H9 (cell line): ENCODE measurements around the gene MAPKAPK2. TPM values are rescaled to one million over a fixed set of nuclear protein-coding genes. Genes with fewer than 3 reads are reported as not detected.

Experiments used
- DNase-seq: peaks from one replicate; pipeline ENCODE4 v3.0.0-alpha.2; 2017
- H2AFZ ChIP-seq: one replicate; pipeline ENCODE4 v1.6.1; 2013; ENCODE audit warnings: mild to moderate bottlenecking, low read length, control low read depth, moderate library complexity
- H2AK5ac ChIP-seq: 2 replicates; pipeline ENCODE4 v1.6.1; 2013; ENCODE audit warnings: low read length, control low read depth, mixed read lengths; ENCODE audit not compliant: insufficient read length
- H2BK120ac ChIP-seq: one replicate; pipeline ENCODE4 v1.6.1; 2013; ENCODE audit warnings: low read depth, mild to moderate bottlenecking, low read length, control low read depth, inconsistent platforms; ENCODE audit not compliant: poor library complexity, severe bottlenecking
- H2BK12ac ChIP-seq: 2 replicates; pipeline ENCODE4 v1.6.1; 2013; ENCODE audit warnings: low read length, control low read depth, mixed read lengths, low read depth; ENCODE audit not compliant: insufficient read length
- H2BK15ac ChIP-seq: 2 replicates; pipeline ENCODE4 v1.6.1; 2013; ENCODE audit warnings: low read depth, low read length, control low read depth
- H2BK20ac ChIP-seq: one replicate; pipeline ENCODE4 v1.6.1; 2013; ENCODE audit warnings: low read depth, mild to moderate bottlenecking, low read length, control low read depth, inconsistent platforms; ENCODE audit not compliant: poor library complexity, severe bottlenecking
- H2BK5ac ChIP-seq: 2 replicates; pipeline ENCODE4 v1.6.1; 2013; ENCODE audit warnings: low read length, control low read depth, mixed read lengths; ENCODE audit not compliant: insufficient read length
- H3K14ac ChIP-seq: 2 replicates; pipeline ENCODE4 v1.6.1; 2013; ENCODE audit warnings: low read length, control low read depth; ENCODE audit not compliant: insufficient read depth
- H3K18ac ChIP-seq: 2 replicates; pipeline ENCODE4 v1.6.1; 2013; ENCODE audit warnings: low read depth, mild to moderate bottlenecking, mixed read lengths, low read length, control low read depth; ENCODE audit not compliant: insufficient read length
- H3K23ac ChIP-seq: 2 replicates; pipeline ENCODE4 v1.6.1; 2013; ENCODE audit warnings: low read length, control low read depth, mixed read lengths, low read depth; ENCODE audit not compliant: insufficient read length
- H3K23me2 ChIP-seq: 2 replicates; pipeline ENCODE4 v1.6.1; 2013; ENCODE audit warnings: low read depth, mild to moderate bottlenecking, mixed read lengths, low read length, control low read depth; ENCODE audit not compliant: insufficient read length, poor library complexity, severe bottlenecking
- H3K27ac ChIP-seq: 2 replicates; pipeline ENCODE4 v1.5.1; 2013; ENCODE audit warnings: low read length, control low read depth, mixed read lengths, low read depth; ENCODE audit not compliant: insufficient read length
- H3K27me3 ChIP-seq: 2 replicates; pipeline ENCODE4 v1.6.1; 2013; ENCODE audit warnings: low read length, control low read depth, inconsistent platforms; ENCODE audit not compliant: insufficient read depth
- H3K4ac ChIP-seq: 2 replicates; pipeline ENCODE4 v1.6.1; 2013; ENCODE audit warnings: low read depth, mild to moderate bottlenecking, control low read depth, inconsistent platforms, low read length, moderate library complexity
- H3K4me1 ChIP-seq: 2 replicates; pipeline ENCODE4 v1.6.1; 2013; ENCODE audit warnings: low read length, control low read depth, inconsistent platforms; ENCODE audit not compliant: insufficient read depth
- H3K4me2 ChIP-seq: 2 replicates; pipeline ENCODE4 v1.6.1; 2013; ENCODE audit warnings: low read length, control low read depth, mixed read lengths; ENCODE audit not compliant: insufficient read length, insufficient read depth
- H3K56ac ChIP-seq: 2 replicates; pipeline ENCODE4 v1.6.1; 2013; ENCODE audit warnings: low read depth, mild to moderate bottlenecking, mixed read lengths, low read length, control low read depth; ENCODE audit not compliant: insufficient read length
- H3K79me1 ChIP-seq: 2 replicates; pipeline ENCODE4 v1.6.1; 2013; ENCODE audit warnings: low read depth, mild to moderate bottlenecking, moderate library complexity, low read length, control low read depth, inconsistent platforms; ENCODE audit not compliant: insufficient read depth, poor library complexity, severe bottlenecking
- H3K79me2 ChIP-seq: 2 replicates; pipeline ENCODE4 v1.6.1; 2013; ENCODE audit warnings: low read length, control low read depth, inconsistent platforms; ENCODE audit not compliant: insufficient read depth
- H3K9ac ChIP-seq: 2 replicates; pipeline ENCODE4 v1.6.1; 2013; ENCODE audit warnings: low read length, control low read depth, mixed read lengths; ENCODE audit not compliant: insufficient read length; ENCODE audit errors: extremely low read depth
- H3K9me3 ChIP-seq: one replicate; pipeline ENCODE4 v1.6.1; 2013; ENCODE audit warnings: low read depth, low read length, inconsistent platforms; ENCODE audit not compliant: control insufficient read depth
- H3T11ph ChIP-seq: one replicate; pipeline ENCODE4 v1.6.1; 2013; ENCODE audit warnings: mild to moderate bottlenecking, low read length, control low read depth, inconsistent platforms
- H4K20me1 ChIP-seq: one replicate; pipeline ENCODE4 v1.6.1; 2013; ENCODE audit not compliant: control insufficient read depth, insufficient read length, insufficient read depth
- H4K5ac ChIP-seq: 2 replicates; pipeline ENCODE4 v1.6.1; 2013; ENCODE audit warnings: low read depth, mild to moderate bottlenecking, mixed read lengths, low read length, control low read depth; ENCODE audit not compliant: insufficient read length
- H4K8ac ChIP-seq: replicated peaks from 2 replicates; pipeline ENCODE4 v1.6.1; 2013; ENCODE audit warnings: low read length, control low read depth, mixed read lengths, low read depth; ENCODE audit not compliant: insufficient read length
- H4K91ac ChIP-seq: 2 replicates; pipeline ENCODE4 v1.6.1; 2013; ENCODE audit warnings: low read depth, mild to moderate bottlenecking, moderate library complexity, mixed read lengths, low read length, control low read depth; ENCODE audit not compliant: insufficient read length
- H3K27ac Mint-ChIP-seq, 3 experiments: 2 replicates in 2 of 3; 3 replicates in 1 of 3; pipeline ENCODE4 v1.8.0; 2020 to 2021; ENCODE audit warnings: mixed read lengths in 3 of 3, mild to moderate bottlenecking in 1 of 3, moderate library complexity in 1 of 3
- H3K27me3 Mint-ChIP-seq: 2 replicates; pipeline ENCODE4 v1.8.0; 2021; ENCODE audit warnings: low read depth, mild to moderate bottlenecking, moderate library complexity, mixed read lengths
- H3K36me3 Mint-ChIP-seq, 3 experiments: 2 replicates in 2 of 3; 3 replicates in 1 of 3; pipeline ENCODE4 v1.8.0; 2020 to 2021; ENCODE audit warnings: low read depth in 3 of 3, mixed read lengths in 3 of 3; ENCODE audit not compliant: insufficient read depth in 1 of 3
- H3K4me1 Mint-ChIP-seq, 2 experiments: 2 replicates each; pipeline ENCODE4 v1.8.0; 2020; ENCODE audit warnings: mixed read lengths in 2 of 2
- H3K4me3 Mint-ChIP-seq, 2 experiments: 2 replicates in 1 of 2; 3 replicates in 1 of 2; pipeline ENCODE4 v1.8.0; 2020 to 2021; ENCODE audit warnings: mild to moderate bottlenecking in 2 of 2, mixed read lengths in 2 of 2, moderate library complexity in 1 of 2
- H3K9me3 Mint-ChIP-seq, 2 experiments: 2 replicates in 1 of 2; 3 replicates in 1 of 2; pipeline ENCODE4 v1.8.0; 2020; ENCODE audit warnings: mild to moderate bottlenecking in 2 of 2, mixed read lengths in 2 of 2, moderate library complexity in 1 of 2
- CTCF ChIP-seq: fragments of 200-600 bp; sonication (generic); conservative IDR thresholded peaks from 3 replicates; pipeline ENCODE4 v1.8.0; 2021; ENCODE audit warnings: antibody characterized with exemption, mild to moderate bottlenecking
- WGBS: extraction: QIAGEN DNeasy Blood & Tissue Kit; methylation state at CpG from one replicate; pipeline ENCODE4 v1.1.7; 2013; ENCODE audit warnings: missing lambda C conversion rate, low lambda C conversion rate, mixed read lengths; ENCODE audit not compliant: insufficient read length; ENCODE audit errors: extremely low coverage; 5-methylcytosine and 5-hydroxymethylcytosine counted together
- total RNA-seq: library from RNA; stranded (reverse); gene quantifications from 2 replicates; pipeline ENCODE4 v1.2.1, GENCODE V29; 2021

MAPKAPK2 gene
- total RNA-seq, 1 experiment from 2014 or later, result 50.1 TPM

- no peak overlapping the region for H3K4ac ChIP-seq
- H4K91ac ChIP-seq, result no peak overlapping the region
- H2BK15ac ChIP-seq, result no peak overlapping the region
- no peak overlapping the region for H2BK5ac ChIP-seq
- peak overlapping the region; percentile 24 to 38; a peak in 4 of 5 replicates for H3K4me3 Mint-ChIP-seq
- H3K27ac ChIP-seq, result no peak overlapping the region
- H3K4me1 ChIP-seq, result peaks cover 19% of the 10 kb centered on the region; the same call in 1 of the 2 replicates
- WGBS, result no CpG with 5 or more reads among the region's 8 CpGs
- no peak overlapping the region for H3T11ph ChIP-seq
- no peak overlapping the region for H2AFZ ChIP-seq
- no peak overlapping the region for H3K4me2 ChIP-seq
- H2BK12ac ChIP-seq, result no peak overlapping the region
- no peak for TF ChIP-seq CTCF
- peaks cover 2% of the 10 kb centered on the region for H3K79me1 ChIP-seq
- H3K18ac ChIP-seq, result no peak overlapping the region
- peaks cover 4% of the 10 kb centered on the region; the same call in 1 of the 2 replicates for H3K79me2 ChIP-seq
- peak overlapping the region; percentile 33 to 91 (median 90); a peak in 6 of 7 replicates for H3K27ac Mint-ChIP-seq
- H4K5ac ChIP-seq, result no peak overlapping the region
- H3K9me3 Mint-ChIP-seq, result no peaks in the 10 kb centered on the region
- H3K56ac ChIP-seq, result no peak overlapping the region
- H3K9ac ChIP-seq, result no peak overlapping the region
- no peaks in the 10 kb centered on the region for H4K20me1 ChIP-seq
- no peak for DNase-seq
- no peak overlapping the region for H2BK20ac ChIP-seq
- no peaks in the 10 kb centered on the region for H3K36me3 Mint-ChIP-seq
- no peak overlapping the region for H3K23ac ChIP-seq
- no peak overlapping the region for H4K8ac ChIP-seq
- H3K14ac ChIP-seq, result no peak overlapping the region; the same call in 1 of the 2 replicates
- peaks cover 76 to 78% of the 10 kb centered on the region in 2 experiments for H3K4me1 Mint-ChIP-seq
- H3K9me3 ChIP-seq, result no peaks in the 10 kb centered on the region
- no peaks in the 10 kb centered on the region for H3K27me3 Mint-ChIP-seq
- H2AK5ac ChIP-seq, result no peak overlapping the region
- no peak overlapping the region for H2BK120ac ChIP-seq
- no peaks in the 10 kb centered on the region for H3K27me3 ChIP-seq
- no peaks in the 10 kb centered on the region for H3K23me2 ChIP-seq
Measured at GRCh38 chr1:206705726-206706297, 21.1 kb downstream of the MAPKAPK2 start.
